CD1c-positive myeloid dendritic cell (primary cell): Measurements from ENCODE around the gene CLEC7A.

Source experiments
- DNase-seq: peaks from one replicate; pipeline ENCODE4 v3.0.0-alpha.2; 2016; ENCODE audit errors: extremely low spot score

CLEC7A gene

DNA sequence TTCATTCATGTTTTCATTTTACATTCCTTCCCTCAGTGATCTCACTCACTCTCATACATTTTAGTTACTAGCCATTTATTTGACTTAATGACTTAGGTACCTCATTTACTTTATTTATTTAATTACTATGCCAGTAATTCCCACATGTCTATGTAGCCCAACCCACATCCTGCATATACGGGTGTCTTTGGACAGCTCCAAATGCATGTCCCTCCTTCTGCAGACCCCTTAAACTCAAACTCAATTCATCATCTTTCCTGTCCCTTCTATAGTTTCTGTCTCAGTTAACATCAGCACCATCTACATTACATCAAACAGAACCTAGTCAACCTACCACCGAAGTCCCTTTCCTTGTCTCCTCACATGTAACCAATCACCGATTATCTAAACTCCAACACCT is 34.0 kb downstream of the CLEC7A start:
- DNase-seq = no peak

DNA sequence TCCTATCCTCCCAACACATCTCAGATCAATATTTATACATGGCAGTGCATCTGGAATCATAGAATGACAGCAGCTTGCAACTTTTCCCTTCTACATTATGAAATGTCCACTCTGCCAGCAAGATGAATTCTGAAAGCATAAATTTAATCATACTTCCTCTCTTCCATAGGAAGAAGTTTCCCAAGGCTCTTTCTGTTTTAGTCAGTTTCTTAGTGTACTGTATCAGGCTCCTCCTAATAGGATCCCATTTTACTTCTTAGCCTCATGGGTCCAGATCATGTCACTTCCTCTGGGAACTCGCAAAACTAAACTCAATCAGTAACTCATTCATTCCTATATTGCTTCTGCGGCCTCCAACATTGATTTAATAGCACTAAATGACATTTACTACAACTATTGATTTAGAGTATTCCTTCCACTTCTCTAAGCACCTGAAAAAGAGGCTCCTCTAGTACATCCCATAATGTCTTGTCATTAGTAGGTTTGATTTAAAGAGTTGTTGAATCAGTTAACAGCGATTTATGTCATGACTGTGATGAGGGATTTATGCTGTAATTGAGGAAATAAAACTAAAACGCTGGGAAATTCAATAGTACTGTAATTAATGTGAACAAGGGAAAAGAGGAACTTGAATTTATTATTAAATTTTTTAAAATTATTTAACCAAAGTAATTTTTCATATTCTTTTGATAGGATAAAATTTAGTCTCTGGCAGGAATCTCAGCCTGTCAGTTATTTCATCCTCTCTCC is 35.2 kb downstream of the CLEC7A start:
- DNase-seq = peak; percentile 96

DNA sequence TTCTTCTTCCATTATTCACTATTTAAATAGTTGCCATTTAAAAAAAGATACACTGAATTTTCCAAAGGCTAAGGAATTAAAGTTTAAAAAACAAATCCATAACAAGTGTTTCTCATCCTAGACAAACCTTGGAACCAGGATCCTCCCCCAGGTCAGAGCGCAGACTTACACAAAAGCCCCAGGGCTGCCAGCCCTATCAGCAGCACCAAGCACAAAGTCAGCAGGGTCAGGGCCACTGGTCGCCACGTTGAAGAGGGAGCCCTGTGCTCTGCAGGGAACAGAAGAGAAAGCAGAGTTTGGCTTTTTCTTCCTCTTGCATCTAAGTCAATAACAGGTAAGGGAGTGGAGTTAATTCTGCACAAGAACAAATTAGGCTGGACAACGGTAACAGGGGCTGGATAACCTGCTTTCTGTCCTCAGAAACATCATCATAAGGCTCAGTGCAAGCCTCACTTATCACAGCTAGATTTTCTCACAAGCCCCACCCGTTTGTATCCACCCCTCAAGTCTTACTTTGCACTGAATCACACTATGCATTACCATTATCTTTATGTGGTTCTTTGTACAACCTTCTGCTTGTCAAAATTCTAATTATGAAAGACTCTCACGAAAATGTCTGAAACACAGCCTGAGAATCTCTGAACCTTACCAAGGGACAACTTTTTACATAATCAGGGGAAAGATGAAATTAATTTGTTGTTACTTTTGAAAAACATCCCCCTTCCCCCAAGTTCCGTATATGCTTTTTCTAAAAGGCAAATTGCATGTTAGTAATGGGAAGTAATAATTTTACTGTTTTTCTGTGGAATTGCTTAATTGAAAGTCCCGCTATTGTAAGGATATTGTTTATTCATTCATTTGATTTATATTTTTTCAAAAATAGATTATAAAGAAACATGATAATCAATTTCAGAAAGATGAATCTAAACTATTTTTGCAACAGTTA is 40.8 kb downstream of the CLEC7A start:
- DNase-seq = peak; percentile 75

DNA sequence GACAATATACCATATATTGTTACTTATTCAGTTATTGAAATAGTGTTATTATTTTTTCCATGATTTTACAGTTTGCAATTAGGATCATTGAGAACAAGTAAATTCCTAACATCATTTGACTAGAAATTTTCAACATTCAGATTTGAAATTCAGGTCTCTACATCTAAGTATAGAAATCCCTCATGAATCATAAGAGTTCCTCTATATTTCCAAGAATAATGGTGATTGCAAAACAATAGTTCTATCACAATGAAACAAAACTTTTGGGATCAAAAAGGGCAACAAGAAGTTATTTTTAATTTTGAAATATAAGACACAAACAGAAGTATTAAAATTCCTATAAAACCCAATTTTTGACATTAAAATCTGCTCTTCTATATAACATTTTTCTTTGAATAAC is 42.0 kb downstream of the CLEC7A start:
- peak; percentile 74 for DNase-seq

DNA sequence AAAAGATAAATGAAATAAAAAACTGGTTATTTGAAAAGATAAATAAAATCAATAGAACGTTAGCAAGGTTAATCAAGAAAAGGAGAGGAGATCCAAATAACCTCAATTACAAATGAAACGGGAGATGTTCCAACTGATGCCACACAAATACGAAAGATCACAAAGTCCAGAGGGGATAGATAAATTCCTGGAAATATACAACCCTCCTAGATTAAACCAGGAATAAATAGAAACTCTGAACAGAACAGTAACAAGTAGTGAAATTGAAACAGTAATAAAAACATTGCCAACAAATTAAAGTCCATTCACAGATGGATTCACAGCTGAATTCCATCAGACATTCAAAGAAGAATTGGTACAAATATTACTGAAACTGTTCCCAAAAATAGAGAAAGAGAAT is 43.6 kb downstream of the CLEC7A start:
- no peak for DNase-seq

DNA sequence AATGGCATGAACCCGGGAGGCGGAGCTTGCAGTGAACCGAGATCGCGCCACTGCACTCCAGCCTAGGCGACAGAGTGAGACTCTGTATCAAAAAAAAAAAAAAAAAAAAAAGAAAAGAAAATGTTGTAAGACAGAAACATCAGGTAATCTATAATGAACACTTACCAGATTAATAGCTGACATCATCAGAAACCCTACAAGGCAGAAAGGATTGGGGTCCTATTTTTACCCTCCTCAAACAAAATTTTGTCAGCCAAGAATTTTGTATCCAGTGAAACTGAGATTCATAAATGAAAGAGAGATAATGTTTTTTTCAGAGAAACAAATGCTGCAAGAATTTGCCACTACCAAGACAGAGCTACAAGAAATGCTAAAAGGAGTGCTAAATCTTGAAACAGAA is 45.3 kb downstream of the CLEC7A start:
- no peak for DNase-seq

DNA sequence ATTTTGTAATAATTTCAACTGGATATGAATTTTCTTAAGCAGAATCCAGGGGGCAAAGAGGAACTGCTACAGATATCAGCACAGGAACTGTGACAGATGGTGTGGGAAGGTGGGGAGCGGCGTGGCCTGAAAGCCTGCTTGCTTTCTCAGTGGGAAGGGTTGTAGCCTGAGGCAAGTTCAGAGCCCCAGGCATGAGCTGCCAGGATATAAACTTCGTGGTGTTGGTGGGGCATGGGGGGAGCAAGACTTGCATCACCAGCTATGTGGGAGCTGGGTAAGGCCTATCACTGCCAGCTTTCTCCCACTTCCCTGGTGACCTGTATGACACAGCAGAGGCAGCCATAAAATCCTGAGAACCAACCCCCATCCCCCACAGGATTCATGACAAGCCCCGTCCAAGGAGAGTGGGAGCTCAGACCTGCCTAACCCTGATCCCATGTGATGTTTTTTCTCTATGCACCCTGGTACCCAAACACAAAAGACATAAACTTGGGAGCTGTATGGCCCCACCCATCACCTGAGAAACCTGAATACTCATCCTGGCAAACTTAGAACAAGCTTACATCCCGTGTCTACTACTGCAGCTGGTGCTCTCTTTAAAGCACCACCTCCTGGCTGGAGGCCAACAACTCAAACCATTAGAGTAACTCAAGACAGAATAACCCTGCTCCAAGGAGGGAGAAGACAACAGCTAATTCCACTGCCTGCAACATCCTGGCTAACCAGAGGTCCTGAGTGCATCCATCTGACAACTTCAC is 47.7 kb downstream of the CLEC7A start:
- DNase-seq = peak; percentile 83

DNA sequence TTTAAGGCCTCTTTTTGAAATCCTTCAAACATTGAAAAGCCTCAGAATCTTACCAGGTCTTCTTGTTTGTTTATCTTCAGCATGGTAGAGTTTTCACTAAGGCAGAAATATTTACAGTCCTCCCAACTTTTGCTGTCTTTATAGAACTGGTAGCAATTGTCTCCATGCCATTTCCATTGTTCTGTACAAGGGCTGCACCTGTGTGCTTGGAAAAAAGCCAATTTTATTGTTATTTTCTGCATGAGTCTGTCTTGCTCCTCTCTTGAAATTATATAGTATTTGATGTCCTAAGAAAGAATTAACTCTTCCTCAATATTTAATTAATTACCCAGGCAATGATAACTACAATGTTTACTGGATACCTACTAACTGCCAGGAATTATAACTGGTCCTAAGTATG is 54.5 kb downstream of the CLEC7A start:
- no peak for DNase-seq

DNA sequence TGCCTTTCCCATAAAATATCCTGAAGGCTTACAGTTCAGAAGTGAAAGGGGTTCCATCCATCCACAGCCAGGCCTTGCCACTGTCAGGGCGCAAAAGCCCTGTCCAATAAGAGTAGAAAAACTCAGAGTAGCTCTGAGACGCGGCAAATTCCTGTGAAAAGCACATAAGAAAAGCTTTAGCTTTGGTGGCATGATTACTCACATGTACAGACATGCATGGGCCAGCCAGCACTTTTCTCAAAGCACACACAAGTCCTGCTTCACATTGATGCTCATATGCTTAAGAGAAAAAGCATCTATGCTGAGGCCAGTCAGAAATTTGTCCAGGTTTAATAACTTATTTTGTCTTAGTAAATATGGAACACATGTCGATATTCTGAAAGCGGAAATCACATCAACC is 56.7 kb downstream of the CLEC7A start:
- no peak for DNase-seq

DNA sequence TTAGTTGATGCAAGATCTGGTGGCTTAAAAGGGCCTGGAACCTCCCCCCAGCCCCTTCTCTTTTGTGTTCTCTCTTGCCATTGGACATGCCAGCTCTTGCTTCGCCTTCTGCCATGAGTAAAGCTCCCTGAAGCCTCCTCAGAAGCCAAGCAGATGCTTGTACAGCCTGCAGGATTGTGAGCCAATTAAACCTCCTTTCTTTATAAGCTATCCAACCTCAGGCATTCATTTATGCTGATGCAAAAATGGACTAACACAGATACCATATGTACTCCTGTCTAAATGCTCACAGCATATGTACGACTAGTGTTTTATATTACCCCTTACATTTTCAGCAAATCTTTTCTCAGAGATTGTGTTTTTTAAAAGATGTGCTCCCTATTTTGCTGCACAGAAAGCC is 57.9 kb downstream of the CLEC7A start:
- no peak for DNase-seq

DNA sequence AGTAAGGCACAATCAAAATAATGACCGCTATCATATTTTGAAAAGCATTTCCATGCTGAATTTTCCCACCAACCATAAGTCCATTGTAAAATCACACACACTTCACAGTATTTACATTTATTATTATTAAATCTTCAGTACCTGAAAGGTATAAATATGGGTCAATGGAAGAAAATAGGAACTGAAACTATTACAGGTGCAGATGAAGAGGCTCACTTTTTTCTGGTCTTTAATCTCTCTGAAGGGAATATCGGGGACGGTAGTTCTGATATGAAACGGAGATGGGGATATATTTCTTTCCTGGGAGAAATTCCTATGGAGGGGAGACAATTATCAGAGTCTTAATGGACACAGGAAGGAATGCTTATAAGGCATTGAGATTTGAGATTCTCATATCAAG is 59.6 kb downstream of the CLEC7A start:
- no peak for DNase-seq

DNA sequence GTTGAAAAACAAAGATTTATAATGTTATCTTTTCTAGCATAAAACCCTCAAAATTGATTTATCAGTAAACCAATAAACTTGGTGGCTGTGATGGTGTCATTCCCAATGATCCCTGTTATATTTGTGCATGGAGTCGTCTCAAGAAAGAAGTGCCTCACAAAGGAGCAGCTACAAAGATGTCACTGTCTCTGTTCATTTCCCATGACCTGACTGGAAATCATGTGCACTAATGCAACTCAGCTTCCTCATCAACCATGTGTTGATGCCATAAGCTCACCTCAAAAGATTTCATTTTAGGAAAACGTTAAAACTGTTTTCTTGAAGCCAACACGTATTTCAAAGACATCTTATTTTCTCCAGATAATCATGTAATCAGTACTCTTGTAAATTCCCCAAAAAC is 60.0 kb downstream of the CLEC7A start:
- DNase-seq = peak; percentile 54

DNA sequence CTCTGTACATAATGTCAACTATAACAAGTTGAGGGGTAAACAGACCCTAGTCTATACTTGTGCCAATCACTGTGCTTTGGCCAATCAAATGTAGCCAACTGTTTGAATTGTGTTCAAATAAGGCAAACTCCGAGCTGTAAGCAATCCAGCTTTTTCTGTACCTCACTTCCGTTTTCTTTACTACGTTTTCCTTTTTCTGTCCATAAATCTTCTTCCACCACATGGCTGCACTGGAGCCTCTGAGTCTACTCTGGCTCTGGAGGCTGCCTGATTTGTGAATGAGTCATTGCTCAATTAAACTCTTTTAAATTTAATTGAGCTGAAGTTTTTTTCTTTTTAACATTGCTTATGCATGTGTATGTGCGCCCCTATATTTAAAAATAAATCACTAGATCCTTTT is 60.9 kb downstream of the CLEC7A start:
- DNase-seq = peak; percentile 70

DNA sequence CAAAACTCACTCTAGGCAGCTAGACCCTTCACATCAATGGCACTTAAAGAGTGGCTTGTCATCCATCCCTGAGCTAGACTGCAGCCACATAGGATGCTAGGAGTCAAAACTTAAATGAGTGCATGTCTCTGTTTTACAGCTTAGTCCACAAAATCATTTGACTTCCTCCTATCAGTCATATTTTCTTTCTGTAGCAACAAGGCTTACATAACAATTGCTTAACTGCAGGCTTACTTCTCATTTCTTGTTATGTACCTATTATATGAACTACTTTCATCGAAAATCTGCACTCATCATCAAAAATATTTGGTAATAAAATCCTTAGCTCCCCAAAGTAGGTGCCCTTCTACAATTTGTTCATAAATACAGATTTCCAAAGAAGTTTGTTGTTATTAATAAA is 61.4 kb downstream of the CLEC7A start:
- DNase-seq = peak; percentile 93

DNA sequence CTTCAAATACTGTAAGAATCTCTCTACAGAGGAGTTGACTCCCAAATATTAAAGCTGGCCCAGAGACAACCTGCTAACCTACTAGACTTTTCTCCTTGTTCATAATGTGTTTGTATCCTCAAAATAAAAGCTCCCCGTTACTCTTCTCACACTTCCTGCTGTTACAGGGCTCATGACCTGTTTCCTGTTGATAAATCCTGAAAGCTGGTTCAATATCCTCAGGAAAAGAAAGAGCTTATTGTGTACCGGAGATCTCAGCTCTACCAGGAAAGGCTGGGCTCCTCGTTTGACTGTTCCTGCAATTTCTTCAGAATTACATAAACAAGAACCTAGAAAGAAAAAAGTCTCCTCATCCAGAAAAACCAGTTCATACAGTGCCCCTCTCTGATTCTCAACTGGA is 62.1 kb downstream of the CLEC7A start:
- peak; percentile 51 for DNase-seq

DNA sequence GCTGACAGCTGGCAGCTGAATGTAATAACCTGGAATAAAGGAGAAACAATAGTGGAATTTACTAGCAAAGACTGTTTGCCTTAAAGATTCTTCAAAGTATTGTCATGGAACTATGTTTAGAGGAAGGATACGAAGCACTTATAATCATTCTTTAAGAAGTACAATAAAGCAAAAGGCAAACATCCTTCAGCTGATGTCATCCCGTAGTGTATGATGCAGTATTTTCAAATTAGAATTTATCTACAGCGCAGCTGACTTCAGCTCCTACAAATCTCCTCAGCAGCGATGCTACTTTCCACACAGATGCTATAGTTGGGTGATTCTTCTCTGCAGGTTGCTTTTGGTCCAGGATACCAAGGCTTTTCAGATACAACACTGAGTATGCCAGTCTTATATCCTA is 62.7 kb downstream of the CLEC7A start:
- no peak for DNase-seq
